Muscle layer of colon (tissue), 2 donors: ENCODE data around the gene CALML4.

Source experiments
- H3K27ac ChIP-seq: one replicate; pipeline ENCODE4 v1.7.0; 2013; ENCODE audit warnings: low read depth, mild to moderate bottlenecking, low read length, moderate library complexity
- H3K27me3 ChIP-seq, 2 donors: one replicate each; pipeline ENCODE4 v1.7.0; 2013; ENCODE audit warnings: low read length in 2 of 2, mild to moderate bottlenecking in 2 of 2; ENCODE audit not compliant: insufficient read depth in 2 of 2, control insufficient read depth in 1 of 2
- H3K36me3 ChIP-seq: one replicate; pipeline ENCODE4 v1.7.0; 2013; ENCODE audit warnings: mild to moderate bottlenecking, low read length; ENCODE audit not compliant: insufficient read depth
- H3K4me1 ChIP-seq: one replicate; pipeline ENCODE4 v1.7.0; 2013; ENCODE audit warnings: mild to moderate bottlenecking, low read length; ENCODE audit not compliant: insufficient read depth
- H3K4me3 ChIP-seq, 2 donors: one replicate each; pipeline ENCODE4 v1.7.0; 2013; ENCODE audit warnings: low read length in 2 of 2, low read depth in 1 of 2, mild to moderate bottlenecking in 1 of 2, moderate library complexity in 1 of 2
- H3K9ac ChIP-seq: one replicate; pipeline ENCODE4 v1.7.0; 2013; ENCODE audit warnings: low read length
- H3K9me3 ChIP-seq: one replicate; pipeline ENCODE4 v1.7.0; 2013; ENCODE audit warnings: mild to moderate bottlenecking, low read length
- donor health status: abdominal sarcoma.
- donor health status: Adenocarcinoma of cecum.

Gene CALML4

DNA sequence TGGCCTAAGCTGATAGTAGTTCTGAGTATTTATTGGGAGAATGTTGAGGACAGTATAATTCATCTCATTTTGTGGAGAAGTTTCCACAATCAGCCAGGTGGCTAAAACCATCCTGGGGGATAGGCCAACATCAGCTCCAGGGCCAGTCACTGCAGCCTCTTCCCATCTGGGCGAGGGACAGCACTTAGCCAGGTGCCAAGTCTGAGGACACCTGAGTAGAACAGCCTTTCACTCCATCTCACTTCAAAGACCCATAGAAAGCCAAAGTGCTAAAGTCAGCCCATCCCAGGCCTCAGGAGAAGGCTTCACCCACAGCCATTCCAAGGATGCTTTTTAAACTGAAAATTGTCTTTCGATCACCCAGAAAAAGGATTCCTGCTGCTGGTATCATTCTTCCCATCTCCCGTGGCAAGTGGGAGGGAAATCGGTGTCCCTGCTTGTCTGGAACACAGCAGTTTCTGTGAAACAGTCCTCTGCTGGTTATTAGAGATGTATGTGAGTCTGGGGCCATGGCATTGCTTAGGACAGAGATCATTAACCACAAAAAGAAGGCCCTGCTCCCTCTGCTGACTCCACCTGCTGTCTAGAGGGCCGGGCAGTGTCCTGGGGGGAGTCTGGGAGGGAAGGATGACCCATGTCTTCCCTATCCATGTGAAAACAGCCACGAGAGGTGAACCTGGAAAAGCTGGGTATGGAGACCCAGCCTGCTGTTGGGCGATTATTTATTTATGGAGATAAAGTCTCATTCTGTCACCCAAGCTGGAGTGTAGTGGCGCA is 9.6 kb downstream of the CALML4 start:
- H3K9me3 ChIP-seq, result no peaks in the 10 kb centered on the region
- H3K27me3 ChIP-seq, result no peaks in the 10 kb centered on the region
- H3K36me3 ChIP-seq, result peaks cover 6% of the 10 kb centered on the region
- H3K4me3 ChIP-seq, result no peak overlapping the region
- H3K4me1 ChIP-seq, result peaks cover 38% of the 10 kb centered on the region
- no peak overlapping the region for H3K27ac ChIP-seq
- H3K9ac ChIP-seq, result no peak overlapping the region

DNA sequence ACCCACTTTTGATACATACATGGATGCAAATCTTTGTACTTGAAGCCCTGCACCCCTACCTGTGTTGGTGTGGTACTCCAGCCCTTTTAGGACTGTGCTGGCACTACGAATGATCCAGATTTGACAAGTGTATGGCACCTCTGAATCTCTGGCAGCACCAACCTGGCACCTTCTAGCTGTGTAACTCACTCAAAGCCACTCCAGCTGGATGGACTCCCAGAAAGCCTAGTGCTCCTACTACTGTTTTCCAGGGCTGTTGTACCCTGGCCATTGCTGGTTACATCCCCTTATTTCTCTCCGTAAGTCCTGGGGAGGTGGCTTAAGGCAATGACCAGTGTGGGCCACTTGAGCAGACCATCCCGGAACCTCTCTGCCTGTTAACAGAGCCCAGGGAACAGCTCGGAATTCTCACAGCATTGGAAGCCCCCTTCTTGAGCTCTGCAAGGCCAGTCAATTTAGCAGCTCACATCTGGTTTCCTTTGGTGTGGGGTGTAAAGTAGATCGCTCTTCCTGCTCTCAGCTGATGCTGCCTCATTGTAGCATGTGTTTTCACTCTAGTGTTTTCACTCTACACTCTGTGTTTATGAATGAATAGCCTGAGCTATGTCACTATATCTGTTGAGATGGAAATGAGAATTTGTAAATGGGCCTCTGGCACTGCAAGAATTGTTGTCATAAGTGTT is 12.2 kb downstream of the CALML4 start:
- H3K4me1 ChIP-seq, result peaks cover 44% of the 10 kb centered on the region
- no peak overlapping the region for H3K4me3 ChIP-seq
- no peak overlapping the region for H3K9ac ChIP-seq
- H3K27me3 ChIP-seq, result no peaks in the 10 kb centered on the region
- no peaks in the 10 kb centered on the region for H3K9me3 ChIP-seq
- H3K36me3 ChIP-seq, result peaks cover 12% of the 10 kb centered on the region
- no peak overlapping the region for H3K27ac ChIP-seq

DNA sequence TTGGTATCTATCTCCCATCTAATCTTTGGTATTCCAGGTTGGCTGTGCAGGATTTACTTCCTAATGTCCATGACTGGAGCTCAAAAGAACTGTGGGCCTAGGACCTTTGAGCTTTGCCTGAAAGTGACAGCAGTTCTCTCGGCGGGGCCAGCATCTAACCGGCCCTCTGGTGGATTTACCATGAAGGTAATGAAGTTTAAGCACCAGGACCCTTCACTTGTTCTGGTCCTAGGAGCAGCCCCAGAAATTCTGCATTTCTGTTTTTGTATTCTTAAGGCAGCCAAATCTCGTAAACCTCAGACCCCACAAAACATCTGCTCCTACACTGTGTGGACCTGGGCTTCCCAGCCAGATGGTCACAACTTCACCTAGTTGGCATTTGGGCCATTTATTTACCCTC is 13.0 kb downstream of the CALML4 start:
- H3K9ac ChIP-seq, result no peak overlapping the region
- H3K27me3 ChIP-seq, result no peaks in the 10 kb centered on the region
- no peaks in the 10 kb centered on the region for H3K9me3 ChIP-seq
- no peak overlapping the region for H3K4me3 ChIP-seq
- H3K36me3 ChIP-seq, result peaks cover 12% of the 10 kb centered on the region
- H3K27ac ChIP-seq, result no peak overlapping the region
- peaks cover 49% of the 10 kb centered on the region for H3K4me1 ChIP-seq

DNA sequence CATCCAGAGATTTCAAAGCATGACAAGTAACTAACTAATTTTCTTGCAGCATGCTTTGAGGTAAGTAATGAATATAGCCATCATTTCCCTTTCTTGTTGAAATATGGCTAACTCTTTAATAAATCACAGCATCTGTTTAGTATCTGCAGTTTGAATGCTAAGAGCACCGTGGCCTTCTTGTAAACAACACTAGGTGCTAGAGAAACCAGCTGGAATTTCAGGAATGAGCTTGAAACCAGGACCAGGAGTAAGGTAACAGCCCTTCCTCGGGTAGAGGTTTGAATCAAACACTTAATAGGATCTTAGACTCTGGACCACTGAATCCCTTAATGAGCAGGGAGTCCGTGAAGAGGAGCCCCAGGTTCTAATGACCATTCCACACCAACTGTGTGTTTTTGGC is 13.6 kb downstream of the CALML4 start:
- H3K36me3 ChIP-seq, result peaks cover 12% of the 10 kb centered on the region
- peaks cover 52% of the 10 kb centered on the region for H3K4me1 ChIP-seq
- H3K27ac ChIP-seq, result no peak overlapping the region
- no peak overlapping the region for H3K4me3 ChIP-seq
- no peaks in the 10 kb centered on the region for H3K27me3 ChIP-seq
- H3K9me3 ChIP-seq, result no peaks in the 10 kb centered on the region
- no peak overlapping the region for H3K9ac ChIP-seq

DNA sequence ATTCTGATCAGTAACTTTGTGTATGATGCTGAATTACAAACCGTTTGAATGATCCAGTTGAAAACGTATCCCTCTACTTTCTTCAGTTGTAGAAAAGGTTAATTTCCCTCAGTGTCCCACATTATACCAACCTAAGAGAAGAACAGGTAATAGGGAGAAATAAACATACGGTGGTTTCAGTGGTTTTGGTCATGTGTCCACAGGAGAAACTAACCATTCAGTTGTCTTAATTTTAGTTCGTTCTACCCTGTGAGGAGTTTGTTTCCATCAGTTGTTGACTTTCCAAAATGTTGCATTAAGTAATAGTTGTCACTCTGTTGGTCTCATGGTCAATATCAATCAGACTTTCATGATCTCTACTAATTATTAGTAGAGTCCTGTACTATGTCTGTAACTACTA is 15.1 kb downstream of the CALML4 start:
- Histone ChIP-seq H3K36me3 (peaks cover 16% of the 10 kb centered on the region), H3K9me3 (no peaks in the 10 kb centered on the region), H3K27ac (no peak overlapping the region)

DNA sequence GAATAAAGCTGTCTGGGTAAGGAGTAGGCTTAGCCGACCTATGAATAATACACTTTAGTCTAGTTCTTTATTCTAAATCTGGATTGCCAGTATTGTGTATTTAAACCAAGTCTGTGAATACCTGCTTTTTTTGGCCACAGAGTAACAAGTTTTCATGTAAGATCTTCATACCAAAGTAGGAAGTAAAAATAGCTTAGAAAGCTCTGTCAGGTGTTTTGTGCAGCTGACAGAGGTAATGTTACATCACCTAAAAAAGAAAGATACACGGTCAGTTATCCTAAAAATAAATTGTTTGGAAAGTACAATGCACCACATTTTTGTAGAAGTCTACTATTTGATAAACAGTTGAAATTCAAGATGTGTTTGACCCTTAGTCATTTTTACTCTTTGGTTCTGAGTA is 16.5 kb downstream of the CALML4 start:
- no peaks in the 10 kb centered on the region for H3K27me3 ChIP-seq
- no peaks in the 10 kb centered on the region for H3K9me3 ChIP-seq
- peaks cover 54% of the 10 kb centered on the region for H3K4me1 ChIP-seq
- peaks cover 29% of the 10 kb centered on the region for H3K36me3 ChIP-seq
- no peak overlapping the region for H3K9ac ChIP-seq
- peak overlapping the region; percentile 69 for H3K27ac ChIP-seq
- H3K4me3 ChIP-seq, result no peak overlapping the region

More for the DNA sequence above, 15.1 kb downstream of the CALML4 start:
- H3K4me3 ChIP-seq, result no peak overlapping the region
- no peaks in the 10 kb centered on the region for H3K27me3 ChIP-seq
- H3K4me1 ChIP-seq, result peaks cover 54% of the 10 kb centered on the region
- H3K9ac ChIP-seq, result no peak overlapping the region

DNA sequence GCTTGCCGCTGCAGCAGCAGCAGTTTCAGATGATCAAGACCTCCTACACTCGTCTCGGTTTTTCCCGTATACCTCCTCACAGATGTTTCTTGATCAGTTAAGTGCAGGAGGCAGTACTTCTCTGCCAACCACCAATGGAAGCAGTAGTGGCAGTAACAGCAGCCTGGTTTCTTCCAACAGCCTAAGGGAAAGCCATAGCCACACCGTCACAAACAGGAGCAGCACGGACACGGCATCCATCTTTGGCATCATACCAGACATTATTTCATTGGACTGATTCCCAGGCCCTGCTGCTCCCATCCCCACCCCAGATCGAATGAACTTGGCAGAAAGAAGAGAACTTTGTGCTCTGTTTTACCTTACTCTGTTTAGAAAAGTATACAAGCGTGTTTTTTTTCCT is 17.6 kb downstream of the CALML4 start:
- Histone ChIP-seq H3K9me3 (no peaks in the 10 kb centered on the region), H3K4me3 (peak overlapping the region in 1 of 2 donors; percentile 49), H3K27me3 (no peaks in the 10 kb centered on the region), H3K4me1 (peaks cover 43% of the 10 kb centered on the region), H3K27ac (peak overlapping the region; percentile 69), H3K9ac (no peak overlapping the region), H3K36me3 (peaks cover 26% of the 10 kb centered on the region)

DNA sequence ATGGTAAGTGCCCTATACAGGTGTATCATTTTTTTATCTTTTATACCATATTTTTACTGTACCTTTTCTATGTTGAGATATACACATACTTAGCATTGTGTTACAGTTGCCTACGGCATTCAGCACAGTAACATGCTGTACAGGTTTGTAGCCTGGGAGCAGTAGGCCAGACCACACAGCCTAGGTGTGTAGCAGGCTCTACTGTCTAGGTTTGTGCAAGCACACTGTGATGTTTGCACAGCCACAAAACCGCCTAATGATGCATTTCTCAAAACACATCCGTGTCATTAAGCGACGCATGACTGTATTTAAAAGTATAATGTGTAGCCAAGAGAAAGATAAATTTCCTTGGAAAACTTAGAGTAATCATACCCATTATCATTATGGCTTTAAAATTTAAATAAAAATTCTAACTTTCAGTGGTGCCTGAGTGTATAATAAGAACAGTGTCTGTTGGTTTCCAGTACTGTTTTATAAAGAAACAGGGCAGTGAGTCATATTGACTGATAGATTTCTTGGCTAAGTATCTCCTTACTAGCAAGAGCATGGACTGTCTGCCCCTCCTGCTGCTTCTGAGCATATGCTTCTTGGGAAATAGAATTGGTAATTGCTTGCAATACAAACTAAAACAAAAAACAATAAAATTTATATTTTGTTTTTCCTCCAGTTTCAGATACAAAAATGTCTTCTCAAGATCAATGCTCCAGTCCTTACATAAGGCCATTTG is 18.3 kb downstream of the CALML4 start:
- H3K27ac ChIP-seq, result peak overlapping the region; percentile 69
- H3K27me3 ChIP-seq, result no peaks in the 10 kb centered on the region
- H3K4me3 ChIP-seq, result no peak overlapping the region
- H3K36me3 ChIP-seq, result peaks cover 23% of the 10 kb centered on the region
- no peak overlapping the region for H3K9ac ChIP-seq
- no peaks in the 10 kb centered on the region for H3K9me3 ChIP-seq
- H3K4me1 ChIP-seq, result peaks cover 36% of the 10 kb centered on the region

DNA sequence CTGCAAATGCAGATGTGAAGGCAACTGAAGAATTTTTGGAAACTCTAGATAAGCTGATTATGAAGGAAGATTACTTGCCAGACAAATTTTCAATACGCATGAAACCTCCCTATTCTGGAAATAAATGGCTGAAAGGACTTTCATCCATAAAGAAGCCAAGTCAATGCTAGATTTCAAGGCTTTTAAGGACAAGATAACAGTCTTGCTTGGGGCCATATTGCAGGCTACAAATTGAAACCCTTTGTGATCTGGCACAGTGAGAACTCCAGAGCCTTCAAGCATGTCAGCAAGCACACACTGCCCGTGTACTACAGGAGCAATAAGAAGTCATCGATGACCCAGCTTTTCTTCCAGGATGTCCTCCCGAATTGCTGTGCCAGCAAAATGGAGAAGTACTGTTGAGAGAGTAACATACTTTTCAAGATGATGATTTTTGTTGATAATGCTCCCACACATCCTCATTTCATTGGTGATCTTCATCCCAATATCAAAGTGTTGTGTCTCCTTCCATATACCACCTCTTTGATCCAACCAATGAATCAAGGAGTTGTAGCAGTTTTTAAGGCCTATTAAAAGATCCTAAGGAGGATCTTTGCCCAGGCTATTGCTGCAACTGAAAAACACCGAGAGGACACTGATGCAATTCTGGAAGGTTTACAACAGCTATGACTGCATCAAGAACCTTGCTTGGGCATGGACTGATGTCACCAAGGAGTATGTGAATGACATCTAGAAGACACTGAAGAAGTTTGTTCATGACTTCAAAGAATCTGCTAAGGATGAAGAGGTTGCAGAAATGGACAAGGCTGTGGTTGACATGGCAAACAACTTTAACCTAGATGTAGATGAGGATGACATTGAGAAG is 20.3 kb downstream of the CALML4 start:
- Histone ChIP-seq H3K9me3 (no peaks in the 10 kb centered on the region), H3K9ac (no peak overlapping the region), H3K36me3 (peaks cover 34% of the 10 kb centered on the region), H3K4me3 (no peak overlapping the region), H3K4me1 (peaks cover 29% of the 10 kb centered on the region), H3K27me3 (no peaks in the 10 kb centered on the region), H3K27ac (no peak overlapping the region)

DNA sequence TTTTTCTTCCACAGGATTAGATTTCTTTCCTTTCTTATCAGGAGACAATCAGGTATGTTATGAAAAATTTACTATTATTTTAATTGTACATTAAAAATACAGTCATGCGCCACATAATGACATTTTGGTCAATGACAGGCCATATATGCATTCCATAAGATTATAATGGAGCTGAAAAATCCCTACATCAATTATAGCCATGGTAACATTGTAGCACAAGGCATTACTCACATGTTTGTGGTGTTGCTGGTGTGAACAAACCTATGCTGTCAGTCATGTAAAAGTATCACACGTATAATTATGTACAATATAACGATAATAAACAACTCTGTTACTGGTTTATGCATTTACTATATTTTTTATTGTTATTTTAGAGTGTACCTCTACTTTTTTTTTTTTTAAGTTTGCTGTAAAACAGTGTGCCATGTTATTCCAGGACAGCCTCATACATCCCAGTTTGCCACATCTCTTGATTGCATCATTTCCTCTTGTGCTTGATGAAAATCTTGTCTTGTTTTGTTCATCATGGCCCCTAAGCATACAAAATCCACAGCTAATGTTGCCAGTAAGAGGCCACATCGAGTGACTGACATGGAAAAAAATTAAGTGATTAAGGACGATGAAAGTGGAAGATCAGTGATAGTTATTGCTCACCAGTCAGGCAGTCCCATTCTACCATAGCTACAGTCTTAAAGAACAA is 21.4 kb downstream of the CALML4 start:
- Histone ChIP-seq H3K36me3 (peaks cover 36% of the 10 kb centered on the region), H3K4me1 (peaks cover 24% of the 10 kb centered on the region), H3K9me3 (no peaks in the 10 kb centered on the region), H3K27me3 (no peaks in the 10 kb centered on the region), H3K4me3 (no peak overlapping the region), H3K9ac (no peak overlapping the region), H3K27ac (no peak overlapping the region)
